ENCODE measurements around the gene LHPP. TPM values are rescaled to one million over a fixed set of nuclear protein-coding genes. Genes with fewer than 3 reads are reported as not detected.
A peak's percentile ranks its signal among the peaks of the same experiment; 100 is the strongest.

The LHPP gene
- total and polyA plus RNA-seq, 8 donors = 12.2 to 26.8 (median 15.0) TPM

DNA sequence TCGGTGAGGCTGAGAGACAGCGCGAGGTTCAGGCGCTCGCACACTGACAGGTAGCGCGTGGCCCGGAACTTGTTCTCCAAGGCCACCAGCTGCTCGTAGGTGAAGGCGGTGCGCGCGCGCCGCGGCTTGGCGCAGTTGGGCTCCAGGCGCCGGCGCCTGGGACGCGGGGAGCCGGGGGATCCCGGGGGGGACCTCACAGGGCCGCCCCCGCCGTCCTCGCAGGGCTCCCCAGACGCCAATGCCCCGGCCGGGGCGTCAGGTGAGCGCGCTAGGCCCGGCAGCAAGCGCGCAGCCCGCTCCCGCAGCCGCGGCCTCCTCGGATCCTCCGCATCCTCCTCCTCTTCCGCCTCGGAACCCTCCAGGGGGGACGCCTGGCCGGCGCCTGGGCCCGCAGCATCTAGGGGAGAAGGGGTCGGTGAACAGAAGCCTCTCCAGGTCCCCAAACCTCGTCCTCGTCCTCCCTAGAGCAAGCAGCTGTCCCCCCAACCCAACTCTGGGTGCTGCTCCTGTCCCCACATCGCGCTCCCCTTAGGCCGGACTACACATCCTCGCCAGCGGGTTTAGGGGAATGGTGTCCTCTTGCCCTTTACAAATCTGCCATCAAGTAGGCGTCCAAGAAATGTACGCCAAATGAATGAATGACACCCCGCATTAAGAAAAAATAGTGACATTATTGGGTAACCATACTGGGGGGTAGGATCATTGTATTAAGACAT lies 13.7 kb upstream of the LHPP start:
- TF ChIP-seq, protein P1, sequence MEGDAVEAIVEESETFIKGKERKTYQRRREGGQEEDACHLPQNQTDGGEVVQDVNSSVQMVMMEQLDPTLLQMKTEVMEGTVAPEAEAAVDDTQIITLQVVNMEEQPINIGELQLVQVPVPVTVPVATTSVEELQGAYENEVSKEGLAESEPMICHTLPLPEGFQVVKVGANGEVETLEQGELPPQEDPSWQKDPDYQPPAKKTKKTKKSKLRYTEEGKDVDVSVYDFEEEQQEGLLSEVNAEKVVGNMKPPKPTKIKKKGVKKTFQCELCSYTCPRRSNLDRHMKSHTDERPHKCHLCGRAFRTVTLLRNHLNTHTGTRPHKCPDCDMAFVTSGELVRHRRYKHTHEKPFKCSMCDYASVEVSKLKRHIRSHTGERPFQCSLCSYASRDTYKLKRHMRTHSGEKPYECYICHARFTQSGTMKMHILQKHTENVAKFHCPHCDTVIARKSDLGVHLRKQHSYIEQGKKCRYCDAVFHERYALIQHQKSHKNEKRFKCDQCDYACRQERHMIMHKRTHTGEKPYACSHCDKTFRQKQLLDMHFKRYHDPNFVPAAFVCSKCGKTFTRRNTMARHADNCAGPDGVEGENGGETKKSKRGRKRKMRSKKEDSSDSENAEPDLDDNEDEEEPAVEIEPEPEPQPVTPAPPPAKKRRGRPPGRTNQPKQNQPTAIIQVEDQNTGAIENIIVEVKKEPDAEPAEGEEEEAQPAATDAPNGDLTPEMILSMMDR (IDR thresholded peaks at IDR 0.05) = no peak
- intact Hi-C loops (cut with DNase I) = no loop called here

DNA sequence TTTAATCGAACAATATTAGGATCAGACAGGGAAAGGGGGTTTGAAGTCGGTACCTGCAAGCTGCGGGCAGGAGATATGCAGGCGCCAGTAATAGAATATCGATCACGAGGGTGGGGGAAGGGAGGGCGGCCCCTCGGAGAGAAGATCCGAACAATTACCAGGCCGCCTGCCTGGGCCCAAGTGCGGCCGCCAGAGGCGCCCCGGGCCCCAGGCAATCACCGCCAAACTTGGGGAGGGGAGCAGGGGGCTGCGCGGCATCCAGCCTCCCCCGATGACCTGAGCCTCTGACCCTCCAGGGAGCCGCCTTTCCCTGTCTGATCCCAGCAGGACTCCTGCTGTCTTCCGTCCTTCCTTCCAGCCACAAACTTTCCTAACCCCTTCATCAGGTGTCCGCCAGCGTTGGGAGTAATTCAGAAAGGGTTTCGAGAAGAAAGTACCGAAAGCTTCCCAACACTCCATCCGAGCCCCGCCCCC lies 12.9 kb upstream of the LHPP start:
- no peaks in the 10 kb centered on the region for H3K9me3 ChIP-seq
- H3K27ac ChIP-seq = no peak overlapping the region
- peaks cover 79 to 100% of the 10 kb centered on the region in 2 donors for H3K27me3 ChIP-seq
- no peak overlapping the region for H3K4me3 ChIP-seq
- peaks cover 0 to 29% of the 10 kb centered on the region in 2 donors for H3K4me1 ChIP-seq
- H3K36me3 ChIP-seq = no peaks in the 10 kb centered on the region
- TF ChIP-seq, protein P1 (IDR thresholded peaks at IDR 0.05) = no peak
- ATAC-seq = no peak
- no peak for DNase-seq
- intact Hi-C loops (cut with DNase I) = no loop called here

More for the DNA sequence above, 13.7 kb upstream of the LHPP start:
- DNase-seq = no peak
- Histone ChIP-seq H3K27me3 (peaks cover 72 to 100% of the 10 kb centered on the region in 2 donors), H3K36me3 (no peaks in the 10 kb centered on the region), H3K27ac (no peak overlapping the region), H3K4me1 (peaks cover 0 to 29% of the 10 kb centered on the region in 2 donors), H3K4me3 (no peak overlapping the region), H3K9me3 (no peaks in the 10 kb centered on the region)
- no peak for ATAC-seq

DNA sequence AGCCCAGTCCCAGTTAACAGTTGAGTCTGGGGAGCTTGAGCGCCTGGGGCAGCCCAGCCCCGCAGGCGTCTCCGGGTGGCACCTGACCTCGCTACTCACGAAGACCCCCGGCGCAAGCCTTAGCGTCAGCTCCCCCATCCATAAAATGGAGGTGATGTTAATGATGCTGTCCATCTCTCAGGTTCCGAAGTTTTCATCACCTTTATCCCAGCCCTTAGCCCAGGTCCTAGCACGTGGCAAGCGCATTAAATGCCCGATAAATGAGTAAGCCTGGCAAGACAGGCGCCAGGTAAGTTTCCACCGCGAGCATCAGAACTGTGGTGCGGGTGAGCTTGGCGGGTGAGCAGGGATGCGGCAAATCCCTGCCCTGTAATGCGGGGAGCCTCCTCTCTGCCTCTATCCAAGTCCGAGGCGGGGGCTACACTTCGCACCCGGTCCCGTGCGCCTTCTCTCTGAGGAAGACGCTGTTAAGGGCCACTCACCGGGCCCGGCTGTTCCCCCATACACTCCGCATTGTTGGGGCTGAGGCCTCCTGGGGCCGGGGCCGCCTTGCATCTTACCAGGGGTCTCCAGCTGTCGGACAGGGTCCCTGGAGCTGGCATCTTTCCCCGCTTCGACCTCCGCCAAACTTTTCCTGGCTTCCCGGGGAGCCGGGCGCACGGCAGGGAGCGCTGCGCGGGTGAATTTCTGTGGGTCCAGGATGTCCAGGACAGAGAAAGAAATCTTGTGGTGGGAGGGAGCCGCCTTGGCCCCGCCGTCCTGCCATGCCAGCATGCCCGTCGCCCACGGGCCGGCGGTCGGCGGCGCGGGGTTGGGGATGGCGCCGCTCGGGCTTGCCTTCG lies 12.2 kb upstream of the LHPP start:
- Histone ChIP-seq H3K27me3 (peaks cover 84 to 100% of the 10 kb centered on the region in 2 donors), H3K9me3 (no peaks in the 10 kb centered on the region), H3K27ac (no peak overlapping the region), H3K36me3 (no peaks in the 10 kb centered on the region), H3K4me1 (peaks cover 0 to 29% of the 10 kb centered on the region in 2 donors), H3K4me3 (no peak overlapping the region)
- intact Hi-C loops (cut with DNase I) = no loop called here
- ATAC-seq (no peak), DNase-seq (no peak)
- TF ChIP-seq, protein P1 (IDR thresholded peaks at IDR 0.05) = no peak

DNA sequence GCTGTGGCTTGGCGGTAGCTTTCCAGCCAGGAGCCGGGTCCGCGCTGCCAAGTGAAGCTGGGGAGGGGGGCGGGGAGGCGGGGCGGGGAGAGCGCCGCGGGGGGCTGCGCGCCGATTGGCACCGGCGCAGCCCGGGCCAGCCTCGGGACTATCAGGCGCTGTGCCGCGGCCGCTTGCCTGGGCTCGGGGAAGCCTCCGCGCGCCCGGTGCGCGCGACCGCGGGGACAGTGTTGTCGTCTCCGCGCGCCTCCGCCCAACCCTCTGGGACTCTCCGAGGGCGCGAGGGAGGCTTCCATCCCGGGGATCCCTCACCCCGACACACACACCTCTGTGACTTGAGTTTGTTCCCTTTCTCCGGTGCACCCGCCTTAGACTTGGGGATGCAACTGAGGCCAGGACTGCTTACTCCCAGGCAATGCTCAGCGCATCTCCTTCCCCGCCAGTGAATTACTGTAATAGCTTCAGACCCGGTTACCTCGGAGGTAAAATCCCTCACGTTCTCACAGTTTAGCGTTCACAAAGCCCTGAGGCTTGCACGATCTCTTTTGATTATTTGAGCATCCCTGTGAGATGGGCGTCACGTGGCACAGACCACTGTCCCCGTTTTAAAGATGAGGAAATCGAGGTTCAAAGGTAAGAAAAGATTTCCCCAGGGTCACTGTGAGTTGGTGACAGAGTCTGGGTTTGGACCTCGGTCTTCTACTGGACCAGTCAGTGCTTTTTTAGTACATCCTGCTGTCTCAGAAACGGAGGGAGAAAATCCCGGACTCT lies 11.4 kb upstream of the LHPP start, which contains the start of gene NKX1-2:
Gene NKX1-2, minus strand, starts transcription at position 24 of the 771 bp plus-strand sequence. CDS start 92 bp downstream, outside the sequence.
- Histone ChIP-seq H3K4me3 (no peak within 1 kb of the TSS), H3K27me3 (peaks cover 84 to 100% of the 10 kb centered on the region in 2 donors), H3K27ac (no peak within 1 kb of the TSS), H3K4me1 (peaks cover 0 to 29% of the 10 kb centered on the region in 2 donors), H3K9me3 (no peaks in the 10 kb centered on the region), H3K36me3 (no peaks in the 10 kb centered on the region)
- peak in 1 of 4 donors; percentile 23 for DNase-seq
- intact Hi-C loops (cut with DNase I) = no loop called here
- TF ChIP-seq, protein P1 (IDR thresholded peaks at IDR 0.05) = no peak
- ATAC-seq = no peak

Data from left lung (tissue), 10 donors.